HepG2 (cell line): ENCODE measurements around the gene PTGR2. TPM values are rescaled to one million over a fixed set of nuclear protein-coding genes. Genes with fewer than 3 reads are reported as not detected.

Experiments used
- CCAR2 ChIP-seq: fragments of 200-400 bp; formaldehyde crosslinking; optimal IDR thresholded peaks from 2 replicates; pipeline ENCODE3; 2018; ENCODE audit warnings: low read depth, mild to moderate bottlenecking, low read length, moderate library complexity
- HIC2 ChIP-seq: sonication (generic); formaldehyde crosslinking; IDR thresholded peaks from 2 replicates; pipeline ENCODE4 v1.9.0; 2022; ENCODE audit warnings: low read depth, missing genetic modification reagents
- HNF1A ChIP-seq, 2 experiments: sonication (generic) in 1 of 2; formaldehyde crosslinking in 1 of 2; IDR thresholded peaks; 2 replicates each; pipeline versions ENCODE4 v1.4.0 to v1.6.1; 2016 to 2020; ENCODE audit warnings: borderline replicate concordance in 1 of 2, low read depth in 1 of 2, mild to moderate bottlenecking in 1 of 2, missing genetic modification reagents in 1 of 2
- HNF1B ChIP-seq: sonication (generic); formaldehyde crosslinking; IDR thresholded peaks from 2 replicates; pipeline ENCODE4 v1.5.1; 2020; ENCODE audit warnings: mild to moderate bottlenecking, moderate library complexity, missing genetic modification reagents
- MED8 ChIP-seq: sonication (generic); formaldehyde crosslinking; IDR thresholded peaks from 2 replicates; pipeline ENCODE4 v1.8.1; 2023; ENCODE audit warnings: mild to moderate bottlenecking, missing genetic modification reagents; ENCODE audit not compliant: insufficient replicate concordance
- MEF2D ChIP-seq: sonication (generic); formaldehyde crosslinking; IDR thresholded peaks from 2 replicates; pipeline ENCODE4 v1.5.1; 2020; ENCODE audit warnings: mild to moderate bottlenecking, missing genetic modification reagents
- MXI1 ChIP-seq: IDR thresholded peaks from 3 replicates; pipeline ENCODE4 v1.6.1; 2012; ENCODE audit warnings: low read depth, low read length, inconsistent platforms, borderline replicate concordance
- PBX2 ChIP-seq: IDR thresholded peaks from 2 replicates; pipeline ENCODE4 v1.6.1; 2016; ENCODE audit warnings: control low read depth
- ZFP36L2 ChIP-seq: sonication (generic); formaldehyde crosslinking; IDR thresholded peaks from 2 replicates; pipeline ENCODE4 v1.4.0; 2020; ENCODE audit warnings: missing genetic modification reagents
- ZMYM4 ChIP-seq: sonication (generic); formaldehyde crosslinking; IDR thresholded peaks from 2 replicates; pipeline ENCODE4 v1.8.1; 2023; ENCODE audit warnings: mild to moderate bottlenecking, missing genetic modification reagents
- ZNF138 ChIP-seq: sonication (generic); formaldehyde crosslinking; IDR thresholded peaks from 2 replicates; pipeline ENCODE4 v1.5.0; 2020; ENCODE audit warnings: mild to moderate bottlenecking, low read depth, missing genetic modification reagents
- ZNF17 ChIP-seq: sonication (generic); formaldehyde crosslinking; IDR thresholded peaks from 2 replicates; pipeline ENCODE4 v1.5.0; 2020; ENCODE audit warnings: mild to moderate bottlenecking, missing genetic modification reagents
- ZNF501 ChIP-seq: sonication (generic); formaldehyde crosslinking; IDR thresholded peaks from 2 replicates; pipeline ENCODE4 v1.5.1; 2020; ENCODE audit warnings: mild to moderate bottlenecking, moderate library complexity, missing genetic modification reagents
- ZNF619 ChIP-seq: sonication (generic); formaldehyde crosslinking; IDR thresholded peaks from 2 replicates; pipeline ENCODE4 v1.4.0; 2020; ENCODE audit warnings: mild to moderate bottlenecking, missing genetic modification reagents
- polyA plus RNA-seq, 8 experiments: library from polyadenylated mRNA; depleted of rRNA in 3 of 8; stranded (reverse) in 7 of 8; unstranded in 1 of 8; fragments of >200 nt; fragmentation: Illumina TruSeq in 4 of 8; extraction: Trizol in 4 of 8; gene quantifications; 2 replicates each; pipeline versions ENCODE4 v1.2.1 to v1.2.3, GENCODE V29; 2011 to 2016; ENCODE audit warnings: low read depth in 4 of 8, missing spikeins in 1 of 8, mixed read lengths in 1 of 8; ENCODE audit not compliant: insufficient read depth in 1 of 8
- total RNA-seq, 5 experiments: library from RNA; depleted of rRNA; stranded (reverse); fragments of >200 nt; fragmentation: Illumina TruSeq; extraction: Trizol; gene quantifications; 2 replicates each; pipeline ENCODE4 v1.2.3, GENCODE V29; 2016; ENCODE audit warnings: low read depth in 1 of 5
- TF ChIP-seq, protein P1 (sequence below): sonication (generic); formaldehyde crosslinking; IDR thresholded peaks from 2 replicates; pipeline ENCODE4 v1.4.0; 2020; ENCODE audit warnings: missing genetic modification reagents, mild to moderate bottlenecking, borderline replicate concordance

The PTGR2 gene
- total and polyA plus RNA-seq, 2 of the 13 experiments (the other 11 are each of a cell fraction or from before 2014, with no cell fraction given), result 3.0 to 4.3 TPM

GRCh38 chr14:73851567-73852382, at the start of gene PTGR2 (continued):
- TF ChIP-seq HIC2 (CRISPR knock-in tag), result 0 out of 2 replicates have a peak, but pooled peaks have one; percentile 41
- TF ChIP-seq HNF1B (CRISPR knock-in tag), result peak; percentile 54; the same call in 1 of the 2 replicates
- no peak for TF ChIP-seq CCAR2
- TF ChIP-seq, protein P1, sequence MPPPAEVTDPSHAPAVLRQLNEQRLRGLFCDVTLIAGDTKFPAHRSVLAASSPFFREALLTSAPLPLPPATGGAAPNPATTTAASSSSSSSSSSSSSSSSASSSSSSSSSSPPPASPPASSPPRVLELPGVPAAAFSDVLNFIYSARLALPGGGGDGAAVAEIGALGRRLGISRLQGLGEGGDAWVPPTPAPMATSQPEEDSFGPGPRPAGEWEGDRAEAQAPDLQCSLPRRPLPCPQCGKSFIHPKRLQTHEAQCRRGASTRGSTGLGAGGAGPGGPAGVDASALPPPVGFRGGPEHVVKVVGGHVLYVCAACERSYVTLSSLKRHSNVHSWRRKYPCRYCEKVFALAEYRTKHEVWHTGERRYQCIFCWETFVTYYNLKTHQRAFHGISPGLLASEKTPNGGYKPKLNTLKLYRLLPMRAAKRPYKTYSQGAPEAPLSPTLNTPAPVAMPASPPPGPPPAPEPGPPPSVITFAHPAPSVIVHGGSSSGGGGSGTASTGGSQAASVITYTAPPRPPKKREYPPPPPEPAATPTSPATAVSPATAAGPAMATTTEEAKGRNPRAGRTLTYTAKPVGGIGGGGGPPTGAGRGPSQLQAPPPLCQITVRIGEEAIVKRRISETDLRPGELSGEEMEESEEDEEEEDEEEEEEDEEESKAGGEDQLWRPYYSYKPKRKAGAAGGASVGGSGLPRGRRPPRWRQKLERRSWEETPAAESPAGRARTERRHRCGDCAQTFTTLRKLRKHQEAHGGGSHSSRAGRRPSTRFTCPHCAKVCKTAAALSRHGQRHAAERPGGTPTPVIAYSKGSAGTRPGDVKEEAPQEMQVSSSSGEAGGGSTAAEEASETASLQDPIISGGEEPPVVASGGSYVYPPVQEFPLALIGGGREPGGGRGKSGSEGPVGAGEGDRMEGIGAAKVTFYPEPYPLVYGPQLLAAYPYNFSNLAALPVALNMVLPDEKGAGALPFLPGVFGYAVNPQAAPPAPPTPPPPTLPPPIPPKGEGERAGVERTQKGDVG (CRISPR knock-in tag), result peak; percentile 17; the same call in 1 of the 2 replicates
- no peak for TF ChIP-seq ZNF619 (CRISPR knock-in tag)
- TF ChIP-seq ZNF17 (CRISPR knock-in tag), result no peak
- TF ChIP-seq ZNF138 (CRISPR knock-in tag), result no peak
- TF ChIP-seq ZMYM4 (CRISPR knock-in tag), result peak; percentile 84
- peak; percentile 5; the same call in 1 of the 2 replicates for TF ChIP-seq HNF1A (IDR thresholded peaks at IDR 0.05; ENCODE audit: low read depth)
- TF ChIP-seq HNF1A (CRISPR knock-in tag; IDR thresholded peaks at IDR 0.05; ENCODE audit: borderline replicate concordance), result peak; percentile 26; the same call in 1 of the 2 replicates
- TF ChIP-seq ZFP36L2 (CRISPR knock-in tag), result no peak
- 0 out of 2 replicates have a peak, but pooled peaks have one; percentile 41 for TF ChIP-seq ZNF501 (CRISPR knock-in tag)
- TF ChIP-seq MXI1, result peak; percentile 58; the same call in 1 of the 3 replicates
- TF ChIP-seq MED8 (CRISPR knock-in tag), result no peak
- TF ChIP-seq MEF2D (CRISPR knock-in tag), result no peak
- TF ChIP-seq PBX2 (CRISPR knock-in tag), result no peak
